Measurements from ENCODE around the gene SLC16A12. TPM values are rescaled to one million over a fixed set of nuclear protein-coding genes. Genes with fewer than 3 reads are reported as not detected.

The SLC16A12 gene
- total RNA-seq, 1 donor from 2014 or later, result 0.75 TPM

- no peak for TF ChIP-seq CTCF (IDR thresholded peaks at IDR 0.05; ENCODE audit: insufficient read depth, low read length, poor library complexity, severe bottlenecking)
- no peaks in the 10 kb centered on the region for H3K27me3 ChIP-seq (ENCODE audit: control insufficient read depth, insufficient read depth, low read length)
- no peak for DNase-seq (ENCODE audit: low read depth)
- H3K4me3 ChIP-seq (ENCODE audit: low read depth, low read length), result no peak overlapping the region
- H3K36me3 ChIP-seq (ENCODE audit: control insufficient read depth, insufficient read depth, low read length), result no peaks in the 10 kb centered on the region
Observed at GRCh38 chr10:89388806-89389205, 146.6 kb downstream of the SLC16A12 start.

- TF ChIP-seq CTCF (IDR thresholded peaks at IDR 0.05; ENCODE audit: insufficient read depth, low read length, poor library complexity, severe bottlenecking), result no peak
- H3K27me3 ChIP-seq (ENCODE audit: control insufficient read depth, insufficient read depth, low read length), result no peaks in the 10 kb centered on the region
- no peak for DNase-seq (ENCODE audit: low read depth)
- H3K4me3 ChIP-seq (ENCODE audit: low read depth, low read length), result no peak overlapping the region
- no peaks in the 10 kb centered on the region for H3K36me3 ChIP-seq (ENCODE audit: control insufficient read depth, insufficient read depth, low read length)
Observed at GRCh38 chr10:89384474-89385340, 150.7 kb downstream of the SLC16A12 start.

GRCh38 chr10:89382757-89383156 lies 152.6 kb downstream of the SLC16A12 start:
- Histone ChIP-seq H3K36me3 (ENCODE audit: control insufficient read depth, insufficient read depth, low read length) (no peaks in the 10 kb centered on the region), H3K4me3 (ENCODE audit: low read depth, low read length) (no peak overlapping the region), H3K27me3 (ENCODE audit: control insufficient read depth, insufficient read depth, low read length) (no peaks in the 10 kb centered on the region)
- no peak for TF ChIP-seq CTCF (IDR thresholded peaks at IDR 0.05; ENCODE audit: insufficient read depth, low read length, poor library complexity, severe bottlenecking)
- DNase-seq (ENCODE audit: low read depth), result no peak

Other genes with a start within 250 kb of the SLC16A12 start
- 9.2 and 9.4 TPM in 2 replicates for gene IFIT2, start 233.5 kb downstream of the SLC16A12 start, total RNA-seq
- 14.8 and 20.8 TPM in 2 replicates for gene IFIT3, start 207.6 kb downstream of the SLC16A12 start, total RNA-seq
- gene IFIT1B, start 157.5 kb downstream of the SLC16A12 start, total RNA-seq, result not detected in 2 replicates
- 10.4 and 12.7 TPM in 2 replicates for gene IFIT1, start 143.0 kb downstream of the SLC16A12 start, total RNA-seq
- gene IFIT5, start 121.0 kb downstream of the SLC16A12 start, total RNA-seq, result 24.9 and 28.8 TPM in 2 replicates
- gene PANK1, start 109.6 kb upstream of the SLC16A12 start, total RNA-seq, result 3.8 and 4.7 TPM in 2 replicates
- 3.6 and 4.4 TPM in 2 replicates for gene KIF20B, start 166.0 kb upstream of the SLC16A12 start, total RNA-seq

Measured in kidney epithelial cell (primary cell).